Adrenal gland (tissue), 5 donors: ENCODE data around the gene ALOX5.
"Not testable (repeated sequence)": the region's sequence is repeated elsewhere in the genome, so short reads cannot be mapped to it uniquely, and the experiment has no call there.

Experiments used
- POLR2A ChIP-seq, 2 donors: fragments of 450-650 bp; IDR thresholded peaks; one replicate each; pipeline ENCODE4 v1.6.1; 2017; ENCODE audit warnings: antibody characterized with exemption in 2 of 2, mild to moderate bottlenecking in 2 of 2, moderate library complexity in 1 of 2
- TF ChIP-seq, protein P1 (sequence below), 6 experiments: fragments of 450-650 bp in 4 of 6; fragments of 200-600 bp in 2 of 6; sonication (generic) in 1 of 6; IDR thresholded peaks; 1 replicate in 5 of 6; 2 replicates in 1 of 6; pipeline versions ENCODE4 v1.5.1 to v1.8.0; 2016 to 2021; ENCODE audit warnings: antibody characterized with exemption in 6 of 6, mild to moderate bottlenecking in 2 of 6, moderate library complexity in 1 of 6
- donor health status: DM: no; HTN: no; CAD: no.

DNA sequence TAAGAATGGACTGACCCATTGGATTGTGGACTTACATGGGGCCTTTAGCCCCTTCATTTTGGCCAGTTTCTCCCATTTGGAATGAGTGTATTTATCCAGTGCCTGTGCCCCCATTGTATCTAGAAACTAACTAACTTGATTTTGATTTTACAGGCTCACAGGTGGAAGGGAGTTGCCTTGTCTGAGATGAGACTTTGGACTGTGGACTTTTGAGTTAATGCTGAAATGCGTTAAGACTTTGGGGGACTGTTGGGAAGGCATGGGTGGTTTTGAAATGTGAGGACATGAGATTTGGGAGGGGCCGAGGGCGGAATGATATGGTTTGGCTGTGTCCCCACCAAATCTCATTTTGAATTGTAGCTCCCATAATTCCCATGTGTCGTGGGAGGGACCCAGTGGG lies 107.1 kb downstream of the ALOX5 start:
- not testable (repeated sequence) for TF ChIP-seq POLR2A (IDR thresholded peaks at IDR 0.05)
- TF ChIP-seq, protein P1, sequence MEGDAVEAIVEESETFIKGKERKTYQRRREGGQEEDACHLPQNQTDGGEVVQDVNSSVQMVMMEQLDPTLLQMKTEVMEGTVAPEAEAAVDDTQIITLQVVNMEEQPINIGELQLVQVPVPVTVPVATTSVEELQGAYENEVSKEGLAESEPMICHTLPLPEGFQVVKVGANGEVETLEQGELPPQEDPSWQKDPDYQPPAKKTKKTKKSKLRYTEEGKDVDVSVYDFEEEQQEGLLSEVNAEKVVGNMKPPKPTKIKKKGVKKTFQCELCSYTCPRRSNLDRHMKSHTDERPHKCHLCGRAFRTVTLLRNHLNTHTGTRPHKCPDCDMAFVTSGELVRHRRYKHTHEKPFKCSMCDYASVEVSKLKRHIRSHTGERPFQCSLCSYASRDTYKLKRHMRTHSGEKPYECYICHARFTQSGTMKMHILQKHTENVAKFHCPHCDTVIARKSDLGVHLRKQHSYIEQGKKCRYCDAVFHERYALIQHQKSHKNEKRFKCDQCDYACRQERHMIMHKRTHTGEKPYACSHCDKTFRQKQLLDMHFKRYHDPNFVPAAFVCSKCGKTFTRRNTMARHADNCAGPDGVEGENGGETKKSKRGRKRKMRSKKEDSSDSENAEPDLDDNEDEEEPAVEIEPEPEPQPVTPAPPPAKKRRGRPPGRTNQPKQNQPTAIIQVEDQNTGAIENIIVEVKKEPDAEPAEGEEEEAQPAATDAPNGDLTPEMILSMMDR (IDR thresholded peaks at IDR 0.05) = not testable (repeated sequence)
